GM12891 (cell line): ENCODE data around the gene RANBP17.

ENCODE experiments used
- PAX5 ChIP-seq: IDR thresholded peaks from 2 replicates; pipeline ENCODE4 v1.6.1; 2011; ENCODE audit warnings: low read length, moderate library complexity, mild to moderate bottlenecking; ENCODE audit not compliant: insufficient read depth, severe bottlenecking
- POLR2A ChIP-seq: IDR thresholded peaks from 2 replicates; pipeline ENCODE4 v1.6.1; 2011; ENCODE audit warnings: low read depth, low read length, control low read depth
- POLR2AphosphoS5 ChIP-seq: IDR thresholded peaks from 2 replicates; pipeline ENCODE4 v1.6.1; 2011; ENCODE audit warnings: low read depth, low read length, control low read depth
- SPI1 ChIP-seq: IDR thresholded peaks from 2 replicates; pipeline ENCODE4 v1.6.1; 2011; ENCODE audit warnings: low read depth, low read length, control low read depth
- TAF1 ChIP-seq: IDR thresholded peaks from 2 replicates; pipeline ENCODE4 v1.6.1; 2011; ENCODE audit warnings: low read depth, low read length, control low read depth

DNA sequence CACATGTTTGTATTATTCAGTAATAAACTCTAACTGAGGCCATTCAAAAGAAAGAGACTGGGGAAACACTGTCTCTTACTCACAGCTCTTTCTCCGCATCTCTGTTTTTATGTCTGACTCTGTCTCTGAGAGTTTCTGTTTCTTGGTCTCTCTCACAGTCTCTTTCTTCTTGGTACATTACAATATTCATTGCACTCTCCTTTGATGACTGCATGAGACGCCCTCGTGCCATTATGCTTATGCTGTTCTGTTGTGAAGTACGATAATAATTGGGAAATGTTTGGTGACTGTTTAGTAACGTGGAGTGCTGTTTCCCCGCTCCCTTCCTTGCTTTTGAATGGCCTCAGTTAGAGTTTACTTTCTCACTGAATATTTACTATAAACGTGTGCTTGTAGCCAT, 421.9 kb downstream of the RANBP17 start:
- TF ChIP-seq POLR2A (no peak), POLR2AphosphoS5 (no peak), TAF1 (no peak), PAX5 (no peak), SPI1 (no peak)
